GM12878 (cell line): ENCODE measurements around the gene GMIP.

Experiments used
- ASH2L ChIP-seq: fragments of 300-600, 200-600 bp; sonication (generic); IDR thresholded peaks from 2 replicates; pipeline ENCODE4 v1.6.1; 2017; ENCODE audit warnings: low read depth, mild to moderate bottlenecking, borderline replicate concordance
- EP300 ChIP-seq, 2 experiments: fragments of 150-350 bp in 1 of 2; IDR thresholded peaks; 2 replicates each; pipeline ENCODE4 v1.6.1; 2011 to 2012; ENCODE audit warnings: low read depth in 2 of 2, low read length in 2 of 2, borderline replicate concordance in 1 of 2, improper control_type of control experiment in 1 of 2, inconsistent platforms in 1 of 2; ENCODE audit not compliant: control insufficient read depth in 1 of 2
- TF ChIP-seq, protein P1 (sequence below), 3 experiments: IDR thresholded peaks in 2 of 3; conservative IDR thresholded peaks in 1 of 3; 2 replicates each; pipeline ENCODE4 v1.5.1; 2011; ENCODE audit warnings: low read depth in 3 of 3, low read length in 3 of 3, mild to moderate bottlenecking in 3 of 3, control low read depth in 2 of 3, moderate library complexity in 2 of 3, inconsistent platforms in 1 of 3, mixed read lengths in 1 of 3; ENCODE audit not compliant: control insufficient read depth in 2 of 3, insufficient read depth in 1 of 3; ENCODE audit errors: extremely low read depth in 1 of 3
- TF ChIP-seq, protein P2 (sequence below): IDR thresholded peaks from 2 replicates; pipeline ENCODE4 v1.6.1; 2012; ENCODE audit warnings: low read length, inconsistent platforms
- TF ChIP-seq, protein P3 (sequence below): IDR thresholded peaks from 2 replicates; pipeline ENCODE4 v1.6.1; 2012; ENCODE audit warnings: low read depth, low read length, improper control_type of control experiment

DNA sequence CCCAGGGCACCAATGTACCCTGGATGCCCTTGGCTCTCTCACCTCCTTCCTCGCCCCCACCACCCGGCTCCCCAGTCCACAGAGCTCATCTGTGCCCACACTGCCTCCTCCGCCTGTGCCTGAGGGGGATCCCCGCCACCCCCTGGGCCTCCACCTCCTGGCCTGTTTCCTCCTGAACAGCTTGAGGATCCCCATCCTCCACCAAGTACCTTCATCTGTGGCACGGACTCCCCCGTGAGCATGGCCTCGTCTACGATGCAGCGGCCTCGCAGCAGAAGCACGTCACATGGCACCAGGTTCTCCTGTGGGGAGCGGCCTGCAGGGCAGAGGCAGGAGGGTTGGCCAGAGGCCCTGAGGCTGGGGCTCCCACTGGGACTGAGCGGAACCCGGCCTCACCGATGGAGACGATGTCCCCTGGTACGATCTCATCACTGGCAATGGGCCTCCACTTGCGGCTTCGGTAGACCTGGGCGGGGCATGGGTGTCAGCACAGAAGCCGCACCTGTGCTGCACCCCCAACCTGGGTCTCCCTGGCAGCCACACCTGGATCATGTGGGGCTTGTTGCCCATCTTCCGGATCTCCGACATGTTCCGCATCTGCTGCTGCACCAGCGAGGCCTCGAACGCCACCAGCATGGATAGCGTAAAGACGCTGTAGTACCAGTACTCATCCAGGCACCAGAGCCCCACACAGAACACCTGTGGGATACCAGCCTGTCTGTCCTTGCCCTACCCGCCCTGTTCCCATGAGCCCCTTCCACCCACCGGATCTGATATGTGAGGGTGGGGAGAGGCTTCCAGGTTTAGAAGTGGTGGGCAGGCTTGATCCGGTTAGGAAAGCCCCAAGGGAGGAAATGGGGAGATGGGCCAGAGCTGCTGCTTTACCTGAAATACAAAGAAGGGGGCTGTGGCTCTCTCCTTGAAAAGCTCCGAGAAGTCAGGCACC is 13.3 kb upstream of the GMIP start:
- TF ChIP-seq, protein P1, sequence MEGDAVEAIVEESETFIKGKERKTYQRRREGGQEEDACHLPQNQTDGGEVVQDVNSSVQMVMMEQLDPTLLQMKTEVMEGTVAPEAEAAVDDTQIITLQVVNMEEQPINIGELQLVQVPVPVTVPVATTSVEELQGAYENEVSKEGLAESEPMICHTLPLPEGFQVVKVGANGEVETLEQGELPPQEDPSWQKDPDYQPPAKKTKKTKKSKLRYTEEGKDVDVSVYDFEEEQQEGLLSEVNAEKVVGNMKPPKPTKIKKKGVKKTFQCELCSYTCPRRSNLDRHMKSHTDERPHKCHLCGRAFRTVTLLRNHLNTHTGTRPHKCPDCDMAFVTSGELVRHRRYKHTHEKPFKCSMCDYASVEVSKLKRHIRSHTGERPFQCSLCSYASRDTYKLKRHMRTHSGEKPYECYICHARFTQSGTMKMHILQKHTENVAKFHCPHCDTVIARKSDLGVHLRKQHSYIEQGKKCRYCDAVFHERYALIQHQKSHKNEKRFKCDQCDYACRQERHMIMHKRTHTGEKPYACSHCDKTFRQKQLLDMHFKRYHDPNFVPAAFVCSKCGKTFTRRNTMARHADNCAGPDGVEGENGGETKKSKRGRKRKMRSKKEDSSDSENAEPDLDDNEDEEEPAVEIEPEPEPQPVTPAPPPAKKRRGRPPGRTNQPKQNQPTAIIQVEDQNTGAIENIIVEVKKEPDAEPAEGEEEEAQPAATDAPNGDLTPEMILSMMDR (IDR thresholded peaks at IDR 0.05 in 2 of 3, conservative IDR thresholded peaks at IDR 0.05 in 1 of 3; ENCODE audit: control insufficient read depth in 2 of 3, extremely low read depth in 1 of 3, insufficient read depth in 1 of 3, low read depth in 3 of 3, low read length in 3 of 3), result no peak
- TF ChIP-seq, protein P2, sequence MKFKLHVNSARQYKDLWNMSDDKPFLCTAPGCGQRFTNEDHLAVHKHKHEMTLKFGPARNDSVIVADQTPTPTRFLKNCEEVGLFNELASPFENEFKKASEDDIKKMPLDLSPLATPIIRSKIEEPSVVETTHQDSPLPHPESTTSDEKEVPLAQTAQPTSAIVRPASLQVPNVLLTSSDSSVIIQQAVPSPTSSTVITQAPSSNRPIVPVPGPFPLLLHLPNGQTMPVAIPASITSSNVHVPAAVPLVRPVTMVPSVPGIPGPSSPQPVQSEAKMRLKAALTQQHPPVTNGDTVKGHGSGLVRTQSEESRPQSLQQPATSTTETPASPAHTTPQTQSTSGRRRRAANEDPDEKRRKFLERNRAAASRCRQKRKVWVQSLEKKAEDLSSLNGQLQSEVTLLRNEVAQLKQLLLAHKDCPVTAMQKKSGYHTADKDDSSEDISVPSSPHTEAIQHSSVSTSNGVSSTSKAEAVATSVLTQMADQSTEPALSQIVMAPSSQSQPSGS, result no peak
- no peak for TF ChIP-seq EP300 (IDR thresholded peaks at IDR 0.05; ENCODE audit: borderline replicate concordance in 1 of 2, control insufficient read depth in 1 of 2, low read depth in 2 of 2, low read length in 2 of 2)
- no peak for TF ChIP-seq ASH2L
- TF ChIP-seq, protein P3, sequence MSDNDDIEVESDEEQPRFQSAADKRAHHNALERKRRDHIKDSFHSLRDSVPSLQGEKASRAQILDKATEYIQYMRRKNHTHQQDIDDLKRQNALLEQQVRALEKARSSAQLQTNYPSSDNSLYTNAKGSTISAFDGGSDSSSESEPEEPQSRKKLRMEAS, result no peak
